Prostate gland (tissue), 2 donors: ENCODE data around the gene LDB3.

Experiments
- CTCF ChIP-seq, 4 experiments: fragments of 200-600 bp in 2 of 4; fragments of 450-650 bp in 2 of 4; sonication (generic) in 2 of 4; IDR thresholded peaks; 1 replicate in 3 of 4; 2 replicates in 1 of 4; pipeline ENCODE4 v1.5.1; 2016 to 2019; ENCODE audit warnings: antibody characterized with exemption in 4 of 4, mild to moderate bottlenecking in 2 of 4, moderate library complexity in 2 of 4
- POLR2AphosphoS5 ChIP-seq: sonication (generic); formaldehyde crosslinking; IDR thresholded peaks from one replicate; pipeline ENCODE4 v1.6.1; 2017; ENCODE audit warnings: antibody characterized with exemption

GRCh38 chr10:86658751-86659150 lies 9.6 kb upstream of the LDB3 start:
- TF ChIP-seq CTCF (IDR thresholded peaks at IDR 0.05) (no peak), POLR2AphosphoS5 (no peak)
